ENCODE data around the gene GPBAR1.

The GPBAR1 gene

DNA sequence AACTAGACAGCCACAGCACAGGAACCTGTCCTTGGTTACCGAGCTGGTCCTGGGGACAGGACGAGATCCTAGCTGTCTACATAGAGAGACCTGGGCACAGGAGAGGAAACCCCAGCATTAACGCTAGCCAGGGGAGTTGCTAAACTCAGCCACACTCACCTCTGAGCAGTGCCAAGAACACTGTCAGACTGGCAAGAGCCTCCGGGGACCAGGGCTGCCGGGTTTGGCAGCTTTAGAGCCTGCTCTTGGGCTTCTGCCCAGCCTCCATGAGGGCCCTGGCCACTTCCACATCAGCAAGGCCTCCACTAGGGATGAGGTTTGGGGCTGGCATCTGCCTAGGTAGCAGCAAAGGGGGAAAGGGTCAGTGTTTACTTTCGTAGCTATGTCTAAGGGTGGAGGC, 24.8 kb downstream of the GPBAR1 start:
- DNase-seq (ENCODE audit: low read depth in 2 of 2), result no peak

DNA sequence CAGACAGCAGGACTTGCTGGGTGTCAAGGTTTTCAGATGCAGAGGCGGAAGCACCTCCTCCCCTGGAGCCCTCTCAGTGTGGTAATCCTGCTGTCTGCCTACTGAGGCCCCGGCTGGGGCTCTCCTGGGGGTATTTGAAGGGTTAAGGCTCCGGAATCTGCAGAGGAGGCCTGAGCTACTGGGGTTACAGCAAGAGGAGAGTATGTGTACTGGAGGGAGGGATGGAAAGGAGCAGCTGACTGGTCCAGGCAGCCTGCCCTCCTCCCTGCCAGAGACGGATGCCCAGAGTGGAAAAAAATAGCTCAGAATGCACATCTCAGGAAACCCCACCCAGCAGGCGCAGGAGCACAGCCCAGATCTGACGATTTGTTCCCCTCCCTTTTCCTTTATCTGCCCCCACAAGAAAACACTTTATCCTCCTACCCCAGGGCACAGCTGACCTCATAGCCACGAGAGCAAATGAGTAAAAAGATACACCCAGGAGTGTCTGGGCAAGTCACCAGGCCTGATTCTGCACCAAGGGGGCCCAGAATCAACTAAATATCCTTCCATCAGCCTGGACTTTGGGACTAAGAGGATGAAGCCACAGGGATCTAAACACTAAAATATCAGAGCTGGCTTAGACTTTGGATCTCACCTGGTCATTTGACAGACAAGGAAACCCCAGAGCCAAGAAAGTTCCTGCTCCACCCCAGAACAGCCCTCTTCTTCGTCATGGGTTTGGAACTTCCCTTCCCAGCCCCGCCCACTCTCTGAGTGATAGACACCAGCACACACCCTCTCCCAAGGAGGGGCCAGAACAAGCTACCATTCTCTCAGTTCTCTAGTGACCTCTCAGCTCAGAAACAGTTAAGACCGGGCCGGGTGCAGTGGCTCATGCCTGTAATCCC, 26.0 kb downstream of the GPBAR1 start:
- peak; percentile 76 to 79 for DNase-seq (ENCODE audit: low read depth in 2 of 2)

DNA sequence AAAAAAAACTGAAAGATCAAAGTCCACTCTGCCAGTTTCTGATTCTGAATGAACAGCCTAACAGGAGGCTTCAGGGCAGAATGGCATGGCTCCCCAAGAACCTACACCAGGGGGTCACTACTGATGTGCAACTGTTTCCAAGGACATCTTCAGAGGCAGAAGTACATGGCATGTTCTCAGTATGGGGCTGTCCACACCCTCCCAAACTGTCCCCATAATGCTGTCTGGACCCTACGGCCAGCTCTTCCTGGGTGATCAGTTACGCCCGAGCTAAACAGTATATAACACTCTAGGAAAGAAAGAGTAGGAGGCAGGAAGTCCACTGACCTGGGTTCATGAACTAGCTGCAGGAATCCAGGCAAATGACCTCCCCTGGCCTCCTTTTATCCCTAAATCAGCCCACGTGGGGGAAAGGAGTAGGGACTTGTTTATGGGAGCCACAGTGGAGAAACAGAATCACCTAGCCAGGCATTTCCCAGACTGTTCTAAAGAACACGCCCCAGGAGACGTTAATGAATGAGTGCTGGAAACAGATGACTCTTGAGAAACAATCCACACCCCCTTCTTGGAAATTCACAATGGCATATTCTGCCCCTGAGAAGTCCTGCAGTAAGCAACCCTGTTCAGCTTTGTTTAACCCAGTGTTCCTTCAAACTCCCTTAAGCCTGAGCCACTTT, 29.0 kb downstream of the GPBAR1 start:
- no peak for DNase-seq (ENCODE audit: low read depth in 2 of 2)

DNA sequence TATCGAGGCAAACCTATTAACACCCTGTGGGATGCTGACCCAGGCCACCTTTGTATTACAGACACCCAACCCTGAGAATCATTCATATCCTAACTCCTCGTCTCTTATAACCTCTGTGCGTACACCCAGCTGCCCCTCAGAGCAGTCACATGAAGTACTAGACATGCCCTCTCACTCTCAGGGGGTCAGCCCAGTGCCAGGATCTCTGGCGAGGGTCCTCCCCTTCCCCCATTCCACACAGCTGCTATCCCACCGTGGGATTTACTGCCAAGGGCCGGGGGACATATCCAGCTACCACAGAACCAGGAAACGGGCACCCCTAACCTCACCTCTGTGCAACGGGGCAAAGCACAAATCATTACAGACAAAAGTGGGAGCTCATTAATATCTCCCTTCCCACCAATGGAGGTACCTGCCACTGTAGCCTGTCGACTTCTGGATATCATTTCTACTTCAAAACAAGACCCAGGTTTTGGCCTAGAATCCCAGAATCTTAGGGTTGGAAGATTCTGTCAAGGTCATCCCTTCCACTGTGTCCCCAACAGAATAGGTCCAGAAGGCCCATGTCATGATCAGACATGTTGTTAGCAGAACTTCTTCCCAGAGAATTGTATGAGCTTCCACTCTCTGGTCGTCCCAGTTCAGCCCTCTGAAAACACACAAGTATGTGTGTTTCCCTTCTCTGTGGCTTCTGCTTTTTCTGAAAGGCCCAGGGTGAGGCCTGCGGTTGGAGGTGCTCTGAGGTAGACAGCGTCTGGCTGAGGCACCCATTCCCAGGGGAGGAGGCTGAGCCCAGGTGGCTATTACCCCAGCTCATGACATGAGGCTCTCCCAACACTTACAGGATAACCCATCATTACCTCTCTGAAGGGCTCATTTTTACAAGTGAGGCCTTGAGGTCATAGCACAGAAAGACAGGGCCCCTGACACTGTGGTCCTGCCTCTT, 29.8 kb downstream of the GPBAR1 start:
- no peak for DNase-seq (ENCODE audit: low read depth in 2 of 2)

DNA sequence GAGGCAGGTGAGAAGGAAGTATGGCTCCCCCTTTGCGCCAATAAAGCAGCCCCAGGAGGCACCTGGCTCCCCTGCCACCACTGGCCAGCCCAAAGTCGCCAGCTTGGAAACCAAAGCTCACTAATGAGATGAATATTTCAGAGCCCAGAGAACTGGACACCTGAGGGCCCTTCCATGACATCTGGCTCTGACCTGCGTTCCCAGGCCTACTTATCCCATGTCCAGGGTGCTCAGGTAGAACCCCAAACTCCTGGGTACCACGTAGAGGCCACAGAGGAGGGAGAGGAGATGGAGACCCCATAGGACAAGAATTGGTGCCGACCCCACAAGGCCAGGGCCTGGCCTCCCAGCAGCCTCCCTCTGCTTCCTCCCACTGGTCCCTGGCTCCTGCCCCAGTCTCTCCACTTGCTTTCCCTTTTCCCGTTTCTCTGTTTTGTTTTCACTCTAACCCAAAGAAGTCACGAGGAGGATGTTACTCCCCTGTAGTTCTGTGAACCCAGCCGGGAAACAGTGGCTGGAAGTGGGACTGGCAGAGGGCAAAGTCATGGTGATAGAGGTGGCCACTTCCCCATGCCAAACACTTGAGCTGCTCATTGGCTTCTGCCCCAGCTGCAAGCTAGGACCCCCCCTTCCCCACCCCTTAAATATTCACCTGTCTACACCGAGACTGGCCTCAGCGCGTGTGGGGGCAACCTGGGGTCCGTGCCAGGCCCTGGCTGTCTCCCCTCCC, 30.7 kb downstream of the GPBAR1 start:
- DNase-seq (ENCODE audit: low read depth in 2 of 2), result no peak

DNA sequence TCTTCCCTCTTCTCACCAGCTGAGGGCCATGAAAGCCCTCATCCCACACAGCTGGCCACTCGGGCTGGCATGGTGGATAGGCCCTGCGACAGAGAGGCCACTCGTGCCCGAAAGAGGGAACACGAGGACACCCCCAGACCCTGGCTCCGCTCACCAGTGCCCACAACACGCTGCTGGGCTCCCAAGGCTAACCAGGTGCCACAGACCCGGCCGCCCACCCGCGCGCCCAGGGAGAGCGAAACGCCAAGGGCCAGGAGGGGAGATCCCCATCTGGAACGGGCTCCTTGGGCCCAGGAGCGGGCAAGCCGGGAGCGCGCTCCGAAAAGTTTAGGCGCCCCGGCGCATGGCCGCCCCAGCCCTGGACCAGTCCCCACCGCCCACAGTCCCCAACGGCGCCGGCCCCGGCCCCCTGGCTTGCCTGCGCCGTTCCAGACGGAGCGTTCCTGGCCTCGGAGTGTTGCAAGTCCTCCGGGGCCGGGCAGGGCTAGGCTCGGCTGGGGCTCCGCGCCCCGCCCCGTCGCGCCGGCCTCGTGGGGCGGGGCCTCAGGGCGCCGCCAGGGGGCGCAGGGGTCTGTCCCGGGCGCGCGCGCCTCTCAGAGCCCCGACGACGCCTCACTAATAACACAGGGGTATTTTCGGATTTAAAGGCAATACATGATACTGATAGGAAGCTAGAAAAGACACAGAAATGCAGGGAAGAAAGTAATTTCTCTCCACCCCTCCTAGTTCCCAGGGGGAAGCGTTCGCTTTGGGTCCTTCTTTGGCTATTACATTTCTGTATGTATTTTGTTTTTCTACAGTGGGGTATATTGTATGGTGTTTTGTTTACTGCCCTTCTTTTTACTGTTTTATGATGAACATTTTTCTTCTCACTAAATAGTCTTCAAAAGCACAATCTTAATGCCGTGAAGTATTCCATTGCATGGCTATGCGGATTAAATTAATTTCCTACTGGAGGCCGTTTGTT, 31.5 kb downstream of the GPBAR1 start, which contains the start of gene TMBIM1:
TSS of gene TMBIM1 (minus strand) at position 456 of the 967 bp plus-strand sequence. CDS start 10,362 bp downstream, outside the sequence.
- peak; percentile 45 to 46 for DNase-seq (ENCODE audit: low read depth in 2 of 2)

DNA sequence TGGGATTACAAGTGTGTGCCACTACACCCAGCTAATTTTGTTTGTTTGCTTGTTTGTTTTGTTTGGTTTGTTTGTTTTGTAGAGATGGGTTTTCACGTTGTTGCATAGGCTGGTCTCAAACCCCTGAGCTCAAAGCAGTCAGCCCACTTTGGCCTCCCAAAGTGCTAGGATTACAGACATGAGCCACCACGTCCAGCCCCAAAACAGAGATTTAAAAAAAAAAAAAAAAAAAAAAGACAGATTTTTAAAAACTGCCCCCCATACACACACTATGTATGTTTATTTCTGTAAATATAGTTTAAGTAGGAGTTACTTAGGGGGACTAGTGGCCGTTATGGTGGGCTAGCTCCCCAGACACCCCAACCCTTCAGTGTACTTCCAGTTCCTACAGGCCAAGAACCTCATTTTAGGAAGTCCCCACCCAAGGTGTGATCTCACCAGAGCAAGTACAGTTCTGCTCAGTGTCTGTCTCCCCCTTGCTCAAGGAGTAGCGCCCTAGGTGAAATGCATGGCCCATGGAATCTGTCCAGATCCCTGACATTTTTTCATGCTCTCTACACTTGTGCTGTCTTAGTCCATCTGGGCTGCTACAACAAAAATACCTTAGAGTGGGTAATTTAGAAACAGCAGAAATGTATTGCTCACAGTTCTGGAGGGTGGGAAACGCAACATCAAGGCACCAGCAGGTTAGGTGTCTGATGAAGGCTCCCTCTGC, 33.1 kb downstream of the GPBAR1 start:
- DNase-seq (ENCODE audit: low read depth in 2 of 2), result no peak

DNA sequence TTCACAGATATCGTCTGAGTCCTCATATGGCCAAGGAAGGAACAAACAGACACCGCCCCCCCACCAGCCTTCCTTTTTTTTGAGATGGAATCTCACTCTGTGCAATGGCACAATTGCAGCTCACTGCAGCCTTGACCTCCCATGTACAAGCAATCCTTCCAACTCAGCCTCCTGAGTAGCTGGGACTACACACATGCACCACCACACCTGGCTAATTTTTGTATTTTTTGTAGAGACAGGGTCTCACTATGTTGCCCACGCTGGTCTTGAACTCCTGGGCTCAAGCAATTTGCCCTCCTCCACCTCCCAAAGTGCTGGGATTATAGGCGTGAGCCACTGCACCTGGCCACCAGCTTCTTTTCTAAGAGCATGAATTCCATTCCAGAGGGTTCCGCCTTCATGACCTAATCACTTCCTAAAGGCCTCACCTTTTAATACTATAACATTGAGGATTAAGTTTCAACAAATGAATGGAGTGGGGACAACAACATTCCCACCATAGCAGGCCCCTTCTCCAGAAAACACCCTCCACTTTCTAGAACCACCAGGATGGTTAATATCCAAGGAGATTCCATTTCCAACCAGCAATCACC, 33.7 kb downstream of the GPBAR1 start:
- no peak for DNase-seq (ENCODE audit: low read depth in 2 of 2)

DNA sequence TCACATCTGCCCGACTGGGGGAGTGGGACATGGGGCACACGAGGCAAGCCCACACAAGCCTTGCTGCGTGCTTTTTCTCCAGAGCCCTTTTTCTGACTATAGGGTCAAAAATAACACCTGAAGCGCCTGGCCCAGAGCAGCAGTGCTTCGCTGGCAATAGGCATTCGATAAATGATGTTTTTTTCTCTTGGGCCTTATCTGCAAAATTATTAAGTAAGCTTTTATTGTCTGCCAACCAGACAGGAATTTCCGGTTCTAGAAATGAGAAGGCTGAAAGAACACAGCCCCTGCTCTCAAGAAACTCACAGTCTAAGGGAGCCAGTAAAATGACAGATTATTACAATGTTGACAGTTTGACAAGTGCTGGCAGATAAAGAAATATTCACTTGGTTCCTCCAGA, 34.2 kb downstream of the GPBAR1 start:
- no peak for DNase-seq (ENCODE audit: low read depth in 2 of 2)

DNA sequence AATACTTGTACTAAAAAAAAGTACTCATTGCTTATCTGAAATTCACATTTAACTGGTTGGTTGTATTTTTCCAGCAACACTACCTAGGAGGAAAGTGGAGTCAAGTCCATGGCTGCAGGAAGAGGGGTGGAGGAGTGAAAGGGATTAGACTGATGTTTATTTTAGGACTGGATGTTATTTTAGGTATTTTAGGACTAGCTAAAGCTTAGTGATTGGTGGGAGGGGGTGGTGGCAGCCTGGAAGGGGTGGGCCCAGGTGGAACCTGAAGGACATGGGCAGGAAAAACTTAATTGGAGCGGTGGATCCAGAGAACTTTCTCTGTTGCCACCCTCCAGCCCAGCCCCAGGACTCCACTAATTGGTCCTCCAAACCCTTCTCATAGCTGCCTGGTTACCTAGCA, 35.4 kb downstream of the GPBAR1 start:
- no peak for DNase-seq (ENCODE audit: low read depth in 2 of 2)

DNA sequence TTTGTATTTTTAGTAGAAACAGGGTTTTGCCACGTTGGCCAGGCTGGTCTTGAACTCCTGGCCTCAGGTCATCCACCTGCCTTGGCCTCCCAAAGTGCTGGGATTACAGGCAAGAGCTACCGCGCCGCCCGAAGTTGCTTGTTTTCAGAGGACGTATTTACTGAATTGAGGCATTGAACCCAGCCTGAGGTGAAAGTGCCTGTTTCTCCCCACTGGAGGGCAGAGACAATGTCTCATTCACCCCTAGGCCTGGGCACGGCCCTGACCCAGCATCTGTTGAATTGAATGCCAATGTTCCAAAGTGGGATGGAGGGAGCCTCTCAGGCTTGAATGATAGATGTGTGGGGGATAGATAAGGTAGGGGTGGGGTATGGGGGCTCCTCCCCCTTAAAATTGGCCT, 36.0 kb downstream of the GPBAR1 start:
- DNase-seq (ENCODE audit: low read depth in 2 of 2), result no peak

DNA sequence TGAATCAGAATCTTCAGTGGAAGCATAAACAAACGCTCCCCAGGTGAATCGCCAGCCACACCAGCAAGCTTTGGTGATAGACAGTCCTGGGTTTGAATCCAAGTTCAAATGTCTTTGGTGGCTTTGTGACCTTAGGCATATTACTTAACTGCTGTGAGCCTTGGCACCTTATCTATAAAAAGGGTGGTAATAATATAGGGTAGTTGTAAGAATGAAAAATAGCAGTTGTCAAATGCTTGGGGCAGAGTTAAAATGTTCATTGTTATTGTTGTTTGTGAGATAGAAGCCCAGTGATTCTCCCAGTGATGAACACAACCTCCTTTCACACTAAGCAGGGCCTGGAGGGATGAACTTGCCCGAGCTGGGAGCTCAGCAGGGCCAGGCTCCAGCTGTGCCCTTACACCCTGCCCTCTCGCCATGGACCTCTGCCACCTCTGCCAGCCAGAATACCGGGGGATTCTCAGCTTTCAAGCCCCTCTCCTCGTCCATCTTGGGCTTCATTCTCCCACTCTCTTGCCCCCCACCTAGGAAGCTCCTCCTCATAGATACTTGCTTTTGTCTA, 37.6 kb downstream of the GPBAR1 start:
- DNase-seq (ENCODE audit: low read depth in 2 of 2), result no peak

DNA sequence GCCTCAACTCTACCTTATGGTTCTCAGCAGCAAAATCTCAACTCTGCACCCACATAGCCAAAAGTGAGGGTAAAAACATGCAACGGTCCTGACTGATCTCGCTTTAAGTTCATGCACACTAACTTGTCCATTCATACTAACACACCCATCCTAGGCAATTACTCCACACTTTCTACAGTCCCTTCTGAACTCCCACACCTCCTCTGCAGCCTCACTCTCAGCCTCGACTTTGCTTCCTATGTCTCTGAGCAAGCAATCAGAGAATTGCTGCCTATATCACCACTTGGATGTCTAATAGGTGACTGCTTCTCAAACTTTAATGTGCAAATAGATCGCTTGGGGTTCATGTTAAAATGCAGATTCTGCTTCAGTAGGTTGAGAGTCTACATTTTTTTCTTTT, 39.3 kb downstream of the GPBAR1 start:
- no peak for DNase-seq (ENCODE audit: low read depth in 2 of 2)

DNA sequence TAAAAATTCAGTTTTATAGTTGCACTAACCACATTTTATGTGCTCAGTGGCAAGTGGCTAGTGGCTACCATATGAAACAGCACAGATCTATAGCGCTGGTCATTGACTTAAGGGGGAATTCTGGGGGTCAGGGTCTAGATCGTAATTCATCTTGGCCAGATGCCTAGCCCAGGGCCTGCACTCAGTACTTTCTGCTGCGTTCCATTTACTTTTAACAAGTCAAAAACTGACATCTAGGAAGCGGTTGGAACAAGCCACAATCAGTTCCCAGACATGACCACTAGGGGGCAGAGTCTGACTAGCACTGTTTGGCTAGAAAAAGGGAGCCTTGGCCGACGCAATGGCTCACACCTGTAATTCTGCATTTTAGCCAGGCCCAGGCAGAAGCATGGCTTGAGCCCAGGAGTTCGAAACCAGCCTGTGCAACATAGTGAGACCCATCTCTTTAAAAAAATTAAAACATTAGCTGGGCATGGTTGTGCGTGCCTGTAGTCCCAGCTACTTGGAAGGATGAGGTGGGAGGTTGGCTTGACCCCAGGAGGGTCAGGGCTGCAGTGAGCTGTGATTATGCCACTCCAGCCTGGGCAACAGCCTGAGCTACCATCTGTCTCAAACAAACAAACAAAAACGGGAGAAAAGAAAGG, 40.5 kb downstream of the GPBAR1 start:
- DNase-seq (ENCODE audit: low read depth in 2 of 2), result peak; percentile 51 to 54

DNA sequence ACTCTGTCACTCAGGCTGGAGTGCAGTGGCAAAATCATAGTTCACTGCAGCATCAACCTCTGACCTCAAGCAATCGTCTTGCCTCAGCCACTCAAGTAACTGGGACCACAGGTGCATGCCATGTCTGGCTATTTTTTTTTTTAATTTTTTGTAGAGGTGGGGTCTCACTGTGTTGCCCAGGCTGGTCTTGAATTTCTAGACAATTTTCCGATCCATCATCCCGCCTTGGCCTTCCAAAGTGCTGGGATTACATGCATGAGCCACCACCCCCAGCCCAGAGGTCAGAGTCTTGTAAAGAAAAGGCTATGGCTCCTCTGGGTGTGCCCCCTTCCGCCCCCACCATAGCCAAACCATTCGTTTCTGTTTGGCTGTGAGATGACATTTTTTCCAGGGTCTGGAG, 44.6 kb downstream of the GPBAR1 start:
- no peak for DNase-seq (ENCODE audit: low read depth in 2 of 2)

DNA sequence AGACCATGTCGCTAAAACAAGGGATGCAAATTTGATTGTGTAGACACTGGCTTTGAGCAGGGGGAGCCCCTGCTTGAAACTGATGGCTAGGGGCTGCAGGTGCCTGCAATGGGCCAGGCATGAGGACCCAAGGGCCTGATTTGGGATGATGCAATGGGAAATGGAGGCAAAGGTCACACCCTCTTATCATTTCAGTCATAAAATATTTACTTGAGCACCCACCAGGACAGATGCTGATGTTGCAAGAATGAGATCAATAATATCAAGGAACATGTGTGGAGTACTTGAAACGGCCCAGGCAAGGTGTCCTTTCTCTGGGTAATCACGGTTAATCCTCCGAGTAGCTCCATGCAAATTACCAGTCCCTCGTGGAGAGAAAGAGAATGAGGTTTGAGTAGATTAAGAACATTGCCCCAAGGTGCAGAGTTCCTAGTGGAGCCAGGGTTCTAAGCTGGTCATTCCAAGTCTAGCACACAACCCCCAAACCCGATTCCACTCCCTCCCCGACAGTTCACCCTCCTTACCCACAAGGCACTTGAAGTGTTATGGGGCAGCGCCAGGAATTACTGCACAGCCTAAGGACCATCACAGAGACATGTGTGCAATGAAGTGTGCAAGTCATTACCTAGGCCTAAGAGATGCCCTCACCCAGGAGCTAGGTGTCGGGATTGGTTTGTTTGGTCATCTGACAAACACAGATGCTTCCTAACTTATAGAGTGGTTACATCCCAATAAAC, 45.5 kb downstream of the GPBAR1 start:
- DNase-seq (ENCODE audit: low read depth in 2 of 2), result no peak

DNA sequence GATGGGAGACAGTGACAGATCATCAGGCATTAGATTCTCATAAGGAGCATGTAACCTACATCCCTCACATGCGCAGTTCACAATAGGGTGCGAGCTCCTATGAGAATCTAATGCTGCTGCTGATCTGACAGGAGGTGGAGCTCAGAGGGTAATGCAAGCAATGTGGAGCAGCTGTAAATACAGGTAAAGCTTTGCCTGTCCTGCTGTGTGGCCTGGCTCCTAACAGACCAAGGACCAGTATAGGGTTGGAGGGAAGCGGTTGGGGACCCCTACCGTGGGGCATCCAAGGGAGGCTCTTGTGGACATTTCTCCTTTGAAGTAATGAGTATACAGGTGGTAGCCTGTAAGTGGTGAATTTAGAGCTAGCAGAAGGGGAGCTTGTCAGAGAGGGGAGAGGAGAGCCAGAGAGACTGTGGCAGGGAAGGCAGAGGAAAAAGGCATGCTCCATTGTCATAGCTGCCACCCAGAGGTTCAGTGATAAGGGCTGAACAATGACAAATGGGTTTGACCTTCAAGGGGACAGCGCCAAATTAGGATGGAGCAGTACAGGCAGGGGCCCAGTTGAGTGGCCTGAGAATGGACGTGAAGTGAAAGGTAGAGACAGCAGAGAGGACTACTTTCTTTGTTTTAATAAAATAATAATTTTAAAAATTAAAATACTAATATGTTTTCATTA, 46.7 kb downstream of the GPBAR1 start:
- DNase-seq (ENCODE audit: low read depth in 2 of 2), result no peak
